T-helper 17 cell (primary cell): Measurements from ENCODE around the gene NMT1. TPM values are rescaled to one million over a fixed set of nuclear protein-coding genes. Genes with fewer than 3 reads are reported as not detected.
A peak's percentile ranks its signal among the peaks of the same experiment; 100 is the strongest.

Experiments
- ATAC-seq: fragments of 150-1000 bp; cut with Tn5 transposase; 2 replicates; pipeline ENCODE4 v1.10.0; 2021; ENCODE audit warnings: mild to moderate bottlenecking, moderate library complexity
- DNase-seq, 3 donors: peaks; one replicate each; pipeline versions ENCODE4 v3.0.0 to v3.0.0-alpha.2; 2020 to 2021
- H3K9me3 ChIP-seq: one replicate; pipeline ENCODE4 v1.7.0; 2013; ENCODE audit warnings: low read length, mild to moderate bottlenecking; ENCODE audit not compliant: control insufficient read depth, poor library complexity, severe bottlenecking
- H3K27ac Mint-ChIP-seq: one replicate; pipeline ENCODE4 v1.8.0; 2022; ENCODE audit warnings: mild to moderate bottlenecking, moderate library complexity, mixed read lengths
- H3K27me3 Mint-ChIP-seq: one replicate; pipeline ENCODE4 v1.8.0; 2022; ENCODE audit warnings: mixed read lengths
- H3K36me3 Mint-ChIP-seq: one replicate; pipeline ENCODE4 v1.8.0; 2022; ENCODE audit warnings: low read depth, mixed read lengths
- H3K4me1 Mint-ChIP-seq: one replicate; pipeline ENCODE4 v1.8.0; 2022; ENCODE audit warnings: mild to moderate bottlenecking, mixed read lengths
- H3K4me3 Mint-ChIP-seq: one replicate; pipeline ENCODE4 v1.8.0; 2022; ENCODE audit warnings: mild to moderate bottlenecking, moderate library complexity, mixed read lengths
- total RNA-seq, 4 donors: library from RNA in 2 of 4; stranded (reverse) in 2 of 4; gene quantifications; one replicate each; pipeline ENCODE4 v1.2.3 and lab custom pipeline; 2022 to 2026

NMT1 gene
- total RNA-seq, 2 donors from 2014 or later: 78.2 to 85.9 TPM

DNA sequence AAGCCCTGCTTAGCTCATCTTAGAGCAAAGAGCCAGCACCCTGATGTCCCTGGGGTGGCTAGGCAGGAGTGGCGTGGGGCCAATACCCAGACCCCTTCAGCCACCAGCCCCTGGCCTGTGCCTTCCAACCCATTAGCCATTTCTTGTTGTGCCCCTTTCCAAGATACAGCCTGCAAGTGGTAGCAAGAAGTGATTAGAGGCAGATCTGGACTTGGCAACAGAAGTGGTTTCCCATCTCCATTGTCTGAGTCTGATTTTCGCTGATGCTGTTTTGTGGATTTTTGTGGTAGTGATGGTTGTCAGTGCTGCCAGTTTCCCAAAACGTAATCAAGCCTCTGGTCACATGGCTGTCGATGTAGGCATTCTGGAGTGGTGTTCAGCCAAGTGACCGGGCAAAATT is 45.5 kb downstream of the NMT1 start:
- Mint-ChIP-seq H3K27me3 (no peaks in the 10 kb centered on the region), H3K4me1 (no peaks in the 10 kb centered on the region), H3K4me3 (no peak overlapping the region), H3K27ac (no peak overlapping the region), H3K36me3 (peaks cover 6% of the 10 kb centered on the region)
- ATAC-seq: no peak
- H3K9me3 ChIP-seq: no peaks in the 10 kb centered on the region
- no peak for DNase-seq

- no peak for ATAC-seq
- H3K4me3 Mint-ChIP-seq: no peak overlapping the region
- no peaks in the 10 kb centered on the region for H3K4me1 Mint-ChIP-seq
- peaks cover 4% of the 10 kb centered on the region for H3K36me3 Mint-ChIP-seq
- no peaks in the 10 kb centered on the region for H3K27me3 Mint-ChIP-seq
- no peaks in the 10 kb centered on the region for H3K9me3 ChIP-seq
- no peak overlapping the region for H3K27ac Mint-ChIP-seq
- DNase-seq: no peak
These were observed 46.3 kb downstream of the NMT1 start for GRCh38 chr17:45107293-45108010.

DNA sequence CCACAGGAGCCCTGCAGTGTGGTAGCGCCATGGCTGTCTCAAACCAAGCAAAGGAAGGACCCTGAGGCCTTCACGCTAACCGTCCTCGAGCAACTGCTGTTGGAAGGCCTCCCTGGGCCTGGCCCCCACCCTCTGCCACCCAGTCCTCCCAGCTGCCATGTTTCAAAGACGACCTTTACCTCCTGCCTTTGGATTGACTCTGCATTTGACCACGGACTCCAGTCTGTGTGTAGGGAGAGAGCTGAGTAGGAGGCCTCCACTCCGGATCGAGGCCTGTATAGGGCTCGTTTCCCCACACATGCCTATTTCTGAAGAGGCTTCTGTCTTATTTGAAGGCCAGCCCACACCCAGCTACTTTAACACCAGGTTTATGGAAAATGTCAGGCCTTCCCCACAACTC is 46.9 kb downstream of the NMT1 start:
- Mint-ChIP-seq H3K4me1 (no peaks in the 10 kb centered on the region), H3K27ac (no peak overlapping the region)
- no peak for ATAC-seq

GRCh38 chr17:45108595-45109521 is 47.7 kb downstream of the NMT1 start:
- Mint-ChIP-seq H3K36me3 (no peaks in the 10 kb centered on the region), H3K4me3 (no peak overlapping the region), H3K27me3 (no peaks in the 10 kb centered on the region), H3K27ac (peak overlapping the region; percentile 41), H3K4me1 (no peaks in the 10 kb centered on the region)
- DNase-seq: no peak
- no peak for ATAC-seq
- H3K9me3 ChIP-seq: no peaks in the 10 kb centered on the region

More for the DNA sequence above, 46.9 kb downstream of the NMT1 start:
- H3K9me3 ChIP-seq: no peaks in the 10 kb centered on the region
- no peak overlapping the region for H3K4me3 Mint-ChIP-seq
- peaks cover 2% of the 10 kb centered on the region for H3K36me3 Mint-ChIP-seq
- DNase-seq: no peak
- no peaks in the 10 kb centered on the region for H3K27me3 Mint-ChIP-seq

DNA sequence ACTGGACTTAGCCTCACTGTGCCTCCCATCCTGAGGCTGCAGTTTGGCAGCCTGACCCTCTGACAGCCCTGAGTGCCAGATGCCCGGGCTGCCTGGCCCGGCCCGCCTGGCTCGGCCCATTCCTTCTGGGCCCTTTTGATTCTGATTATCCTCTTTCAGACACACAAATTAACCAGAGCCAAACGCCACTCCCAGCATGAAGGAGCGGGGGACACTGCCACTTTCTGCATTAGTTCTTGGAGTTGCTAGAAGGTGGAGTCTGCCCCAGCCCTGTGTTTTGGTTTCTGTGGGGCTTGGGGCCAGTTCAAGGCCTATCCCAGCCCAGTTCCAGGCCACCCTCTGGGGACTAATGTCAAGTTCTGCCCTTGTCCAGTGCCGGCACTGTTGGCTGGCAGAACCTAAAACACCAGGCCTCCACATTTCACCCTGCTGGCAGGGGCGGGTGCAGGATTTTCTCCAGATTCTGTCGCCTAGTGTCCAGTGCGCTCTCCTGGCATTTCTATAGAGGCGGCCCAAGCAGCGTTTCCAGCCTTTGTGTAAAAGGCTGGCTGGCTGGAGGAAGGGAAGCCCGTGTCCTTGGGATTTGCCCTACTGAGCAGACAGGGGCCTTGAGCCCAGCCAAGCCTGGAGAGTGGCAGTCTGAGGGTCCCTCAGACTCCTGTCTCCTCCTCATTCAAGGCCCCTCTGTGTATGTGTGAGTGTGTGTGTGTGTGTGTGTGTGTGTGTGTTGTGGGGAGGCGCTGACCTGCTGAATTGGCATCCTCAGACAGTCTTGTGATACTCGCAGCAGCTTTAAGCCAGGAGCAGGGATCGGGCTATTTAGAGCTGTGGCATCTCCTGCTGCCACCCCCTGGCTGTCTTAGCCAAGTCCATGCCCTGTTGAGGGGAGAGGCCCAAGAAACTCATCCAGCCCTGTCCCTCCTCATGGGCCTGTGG is 49.8 kb downstream of the NMT1 start:
- H3K27ac Mint-ChIP-seq: peak overlapping the region; percentile 19
- H3K36me3 Mint-ChIP-seq: no peaks in the 10 kb centered on the region
- no peak for DNase-seq

DNA sequence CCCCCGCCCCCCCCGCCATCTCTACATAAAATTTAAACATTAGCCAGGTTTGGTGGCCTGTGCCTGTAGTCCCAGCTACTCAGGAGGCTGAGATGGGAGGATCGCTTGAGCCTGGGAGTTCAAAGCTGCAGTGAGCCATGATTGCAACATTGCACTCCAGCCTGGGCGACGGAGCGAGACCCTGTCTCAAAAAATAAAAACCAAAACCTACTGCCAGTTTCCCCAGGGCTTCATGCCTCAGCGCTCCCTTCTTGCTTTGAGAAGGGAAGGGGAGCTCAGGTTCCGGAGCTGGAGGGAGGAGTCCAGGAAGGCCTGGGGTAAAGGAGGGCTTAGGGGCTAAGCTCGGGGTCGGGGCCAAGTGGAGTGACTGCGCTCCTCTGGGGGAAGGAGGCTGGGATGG is 50.7 kb downstream of the NMT1 start:
- H3K4me3 Mint-ChIP-seq: no peak overlapping the region
- DNase-seq (no peak), ATAC-seq (no peak)
- H3K27me3 Mint-ChIP-seq: peaks cover 7% of the 10 kb centered on the region
- no peaks in the 10 kb centered on the region for H3K9me3 ChIP-seq
- no peak overlapping the region for H3K27ac Mint-ChIP-seq
- H3K36me3 Mint-ChIP-seq: no peaks in the 10 kb centered on the region
- peaks cover 3% of the 10 kb centered on the region for H3K4me1 Mint-ChIP-seq

More for the DNA sequence above, 49.8 kb downstream of the NMT1 start:
- ATAC-seq: no peak
- no peaks in the 10 kb centered on the region for H3K9me3 ChIP-seq
- H3K27me3 Mint-ChIP-seq: peaks cover 4% of the 10 kb centered on the region
- peaks cover 3% of the 10 kb centered on the region for H3K4me1 Mint-ChIP-seq
- H3K4me3 Mint-ChIP-seq: no peak overlapping the region

DNA sequence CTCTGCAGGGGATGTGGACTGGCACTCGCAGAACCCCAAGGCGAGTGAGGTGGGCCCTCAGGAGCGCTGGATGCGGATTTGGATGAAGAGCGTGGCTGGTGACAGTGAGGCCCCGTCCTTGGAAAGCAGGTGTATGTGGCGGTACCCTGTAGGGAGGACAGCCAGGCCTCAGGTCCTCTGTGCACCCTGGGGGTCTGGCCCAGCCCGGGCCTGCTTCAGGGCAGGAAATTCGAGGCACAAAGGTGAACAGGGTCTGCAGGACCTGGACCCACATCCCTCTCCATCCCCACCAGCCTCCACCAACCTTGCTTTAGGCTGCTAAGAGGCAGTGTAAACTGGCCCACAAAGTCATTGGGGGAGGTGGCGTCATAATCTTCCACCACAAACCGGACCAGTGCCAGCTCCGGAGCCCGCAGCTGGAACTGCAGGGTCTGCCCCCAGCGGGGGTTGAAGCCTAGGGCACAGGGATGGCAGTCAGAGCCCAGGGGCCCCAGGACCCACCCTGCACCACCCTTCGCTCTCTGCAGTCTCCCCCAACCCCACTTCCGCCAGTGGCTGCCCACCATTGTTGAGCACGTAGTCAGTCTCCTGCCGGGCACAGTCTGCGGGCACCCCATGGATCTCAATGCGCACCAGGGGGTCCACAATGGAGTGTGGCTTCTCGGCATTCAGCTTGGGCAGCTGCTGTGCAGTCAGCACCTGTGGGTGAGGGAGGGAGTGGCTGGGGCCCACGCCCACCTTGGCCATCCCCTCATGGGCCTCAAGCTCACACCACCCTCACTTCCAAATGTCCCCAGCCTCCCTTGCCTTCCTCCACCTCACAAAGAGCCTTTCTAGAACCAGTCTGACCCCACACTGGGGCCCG is 51.7 kb downstream of the NMT1 start:
- no peaks in the 10 kb centered on the region for H3K36me3 Mint-ChIP-seq
- no peak overlapping the region for H3K27ac Mint-ChIP-seq
- H3K27me3 Mint-ChIP-seq: peaks cover 7% of the 10 kb centered on the region
- no peak overlapping the region for H3K4me3 Mint-ChIP-seq
- ATAC-seq (no peak), DNase-seq (no peak)
- H3K9me3 ChIP-seq: no peaks in the 10 kb centered on the region
- peaks cover 3% of the 10 kb centered on the region for H3K4me1 Mint-ChIP-seq

DNA sequence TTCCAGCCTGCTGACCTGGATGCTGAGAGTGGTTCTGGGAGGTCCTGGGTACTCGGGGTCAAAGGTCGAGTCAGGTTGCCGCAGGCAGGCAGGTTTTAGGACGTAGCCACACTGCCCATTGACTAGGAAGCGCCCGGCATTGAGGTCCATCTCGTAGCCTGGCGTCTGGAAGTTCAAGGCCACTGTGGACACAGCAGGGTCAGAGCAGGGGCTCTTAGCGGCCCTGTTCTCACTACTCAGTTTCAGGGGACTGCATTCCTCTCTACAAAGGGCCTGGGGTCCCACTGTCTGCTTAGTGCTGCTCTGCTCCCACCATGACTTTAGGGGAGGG is 52.3 kb downstream of the NMT1 start:
- H3K9me3 ChIP-seq: no peaks in the 10 kb centered on the region
- peaks cover 3% of the 10 kb centered on the region for H3K4me1 Mint-ChIP-seq
- H3K27me3 Mint-ChIP-seq: peaks cover 7% of the 10 kb centered on the region
- H3K36me3 Mint-ChIP-seq: no peaks in the 10 kb centered on the region
- no peak overlapping the region for H3K27ac Mint-ChIP-seq
- DNase-seq (no peak), ATAC-seq (no peak)
- H3K4me3 Mint-ChIP-seq: no peak overlapping the region

GRCh38 chr17:45114117-45114932 is 53.2 kb downstream of the NMT1 start:
- Mint-ChIP-seq H3K4me3 (no peak overlapping the region), H3K27ac (peak overlapping the region; percentile 8), H3K27me3 (peaks cover 7% of the 10 kb centered on the region), H3K4me1 (peaks cover 3% of the 10 kb centered on the region), H3K36me3 (no peaks in the 10 kb centered on the region)
- ATAC-seq (no peak), DNase-seq (no peak)
- H3K9me3 ChIP-seq: no peaks in the 10 kb centered on the region

GRCh38 chr17:45115015-45115625 is 54.0 kb downstream of the NMT1 start:
- Mint-ChIP-seq H3K36me3 (no peaks in the 10 kb centered on the region), H3K27ac (no peak overlapping the region), H3K4me1 (peaks cover 3% of the 10 kb centered on the region), H3K4me3 (no peak overlapping the region), H3K27me3 (peaks cover 7% of the 10 kb centered on the region)
- DNase-seq (no peak), ATAC-seq (no peak)
- no peaks in the 10 kb centered on the region for H3K9me3 ChIP-seq

GRCh38 chr17:45115871-45116270 is 54.8 kb downstream of the NMT1 start:
- peaks cover 3% of the 10 kb centered on the region for H3K4me1 Mint-ChIP-seq

More at GRCh38 chr17:45115871-45116270, 54.8 kb downstream of the NMT1 start:
- no peaks in the 10 kb centered on the region for H3K9me3 ChIP-seq
- H3K27me3 Mint-ChIP-seq: peaks cover 7% of the 10 kb centered on the region
- no peak overlapping the region for H3K4me3 Mint-ChIP-seq
- H3K36me3 Mint-ChIP-seq: no peaks in the 10 kb centered on the region
- DNase-seq (no peak), ATAC-seq (no peak)
- H3K27ac Mint-ChIP-seq: peak overlapping the region; percentile 79
